Activated CD4-positive, CD25-positive, alpha-beta regulatory T cell treated with anti-CD3 and anti-CD28 coated beads, Interleukin-2, amount 50 U/mL, for 24 hours (primary cell): Measurements from ENCODE around the gene AHDC1.
"Not testable (repeated sequence)": the region's sequence is repeated elsewhere in the genome, so short reads cannot be mapped to it uniquely, and the experiment has no call there.

ENCODE experiments used
- ATAC-seq, 2 donors: fragments of 150-1000 bp; cut with Tn5 transposase; one replicate each; pipeline ENCODE4 v1.10.0; 2021; ENCODE audit warnings: mild to moderate bottlenecking in 1 of 2, moderate library complexity in 1 of 2

AHDC1 gene

GRCh38 chr1:27562021-27562420, 41.9 kb downstream of the AHDC1 start:
- ATAC-seq: no peak

DNA sequence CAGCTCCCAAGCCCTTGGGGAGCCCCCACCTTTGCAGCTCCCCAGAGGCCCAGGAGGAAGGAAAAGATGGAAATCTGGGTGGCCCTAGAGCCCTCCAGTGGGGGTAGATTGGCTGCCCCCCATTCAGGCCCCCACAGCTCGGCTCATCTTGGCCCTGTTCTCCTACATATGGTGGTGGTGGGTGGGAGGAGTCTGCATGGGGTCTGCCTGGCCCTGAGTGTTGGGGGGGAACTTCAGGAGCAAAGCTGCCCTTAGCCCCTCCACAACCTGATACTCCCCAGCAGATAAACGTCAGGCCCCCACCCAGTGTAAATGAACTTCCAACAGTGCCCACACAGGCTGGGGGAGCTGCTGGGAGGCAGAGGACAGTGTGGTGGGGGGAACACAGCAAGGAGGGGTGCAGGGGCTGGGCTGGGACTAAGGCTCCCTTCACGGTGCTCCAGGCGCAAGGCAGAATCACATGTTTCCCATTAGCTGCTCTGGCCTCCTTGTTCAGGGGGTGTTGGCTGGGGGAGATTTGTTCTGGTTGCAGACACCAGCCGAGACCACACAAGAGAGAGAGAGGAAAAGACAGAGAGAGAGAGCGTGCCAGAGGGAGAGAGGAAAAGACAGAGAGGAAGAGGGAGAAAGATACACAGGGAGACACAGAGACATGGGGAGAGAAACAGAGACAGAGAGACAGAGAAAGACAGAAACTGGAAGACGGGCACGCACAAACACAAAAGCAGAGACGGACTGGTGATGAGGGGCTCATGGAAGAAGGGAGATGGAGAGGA, 42.6 kb downstream of the AHDC1 start:
- no peak for ATAC-seq

- ATAC-seq: no peak
These were observed 43.4 kb downstream of the AHDC1 start for GRCh38 chr1:27560268-27561123.

DNA sequence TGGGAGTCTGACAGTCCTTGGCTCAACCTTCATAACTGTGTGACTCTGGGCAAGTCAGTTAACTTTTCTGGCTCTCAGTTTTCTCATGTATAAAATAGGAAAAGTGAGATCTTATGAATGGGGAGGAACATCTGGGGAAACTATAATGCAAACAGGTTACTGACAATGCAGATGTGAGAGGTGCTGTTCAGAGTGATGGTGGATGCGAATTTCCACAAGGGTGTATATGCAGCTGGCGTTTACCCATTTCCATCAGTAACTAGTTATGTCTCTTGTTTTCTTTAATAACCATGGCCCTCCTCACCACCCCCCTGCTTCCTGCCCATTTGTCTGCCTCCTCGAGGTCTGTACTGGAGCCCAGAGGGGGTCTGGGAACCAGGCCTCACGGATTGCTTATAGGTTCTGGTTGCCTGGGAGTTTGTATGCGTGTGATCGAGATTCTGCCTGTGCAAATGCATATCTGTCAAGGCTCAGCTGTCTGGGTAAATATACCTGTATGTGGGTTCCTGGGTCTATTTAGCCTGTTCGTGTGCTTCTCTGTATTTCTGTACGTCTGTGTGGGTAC, 44.4 kb downstream of the AHDC1 start:
- no peak for ATAC-seq

DNA sequence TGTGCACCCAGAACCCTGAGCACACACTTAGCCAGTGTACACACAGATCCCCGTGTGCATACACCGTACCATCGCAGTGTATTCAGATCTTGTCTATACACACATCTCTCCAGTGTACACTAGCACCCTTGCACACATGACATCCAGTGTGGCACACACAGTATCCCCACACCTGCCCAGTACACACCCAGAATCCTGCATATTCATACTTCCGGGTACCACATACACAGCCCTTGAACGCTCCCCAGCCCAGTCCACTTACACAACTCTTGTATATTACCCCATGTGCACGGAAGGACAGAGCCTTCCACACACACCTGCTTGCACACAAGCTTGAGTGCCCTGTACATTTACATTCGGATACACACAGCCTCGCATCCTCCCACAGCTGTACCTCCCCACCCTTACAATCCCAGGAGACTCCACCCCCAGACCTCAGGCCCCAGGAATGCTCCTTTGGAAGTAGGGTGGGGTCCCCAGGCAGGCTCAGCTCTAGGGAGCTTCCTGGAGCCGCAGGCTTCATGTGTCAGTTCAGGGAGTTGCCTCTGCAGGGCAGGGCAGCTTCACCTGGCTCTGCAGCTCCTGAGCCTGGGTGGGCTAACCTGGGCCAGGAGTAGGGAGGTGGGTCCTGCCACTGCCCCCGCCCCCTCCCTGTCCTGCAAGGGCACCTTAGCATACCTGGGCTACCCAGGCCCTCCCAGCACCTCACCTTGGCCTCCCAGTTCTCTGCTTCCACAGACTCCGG, 46.2 kb downstream of the AHDC1 start:
- ATAC-seq: no peak

GRCh38 chr1:27556781-27557595, 47.0 kb downstream of the AHDC1 start:
- peak; percentile 73 to 81 for ATAC-seq

DNA sequence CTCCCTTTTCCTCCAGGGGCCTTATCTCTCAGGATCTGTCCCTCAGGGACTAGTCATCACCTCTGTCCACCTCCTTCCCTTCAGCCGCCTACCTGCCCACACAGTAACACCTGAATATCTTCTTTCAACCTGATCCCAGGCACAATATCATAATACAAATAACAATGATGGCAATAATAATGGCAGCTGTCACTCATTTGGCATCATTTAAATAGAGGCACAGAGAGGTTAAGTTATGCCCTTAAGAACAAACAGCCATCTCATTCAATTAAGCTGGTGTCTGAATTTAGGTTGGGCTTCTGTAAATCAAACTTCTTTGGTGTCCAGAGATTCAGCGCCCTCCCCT, 47.5 kb downstream of the AHDC1 start:
- ATAC-seq: no peak

GRCh38 chr1:27555700-27556424, 48.1 kb downstream of the AHDC1 start:
- peak in 1 of 2 donors; percentile 33 for ATAC-seq

DNA sequence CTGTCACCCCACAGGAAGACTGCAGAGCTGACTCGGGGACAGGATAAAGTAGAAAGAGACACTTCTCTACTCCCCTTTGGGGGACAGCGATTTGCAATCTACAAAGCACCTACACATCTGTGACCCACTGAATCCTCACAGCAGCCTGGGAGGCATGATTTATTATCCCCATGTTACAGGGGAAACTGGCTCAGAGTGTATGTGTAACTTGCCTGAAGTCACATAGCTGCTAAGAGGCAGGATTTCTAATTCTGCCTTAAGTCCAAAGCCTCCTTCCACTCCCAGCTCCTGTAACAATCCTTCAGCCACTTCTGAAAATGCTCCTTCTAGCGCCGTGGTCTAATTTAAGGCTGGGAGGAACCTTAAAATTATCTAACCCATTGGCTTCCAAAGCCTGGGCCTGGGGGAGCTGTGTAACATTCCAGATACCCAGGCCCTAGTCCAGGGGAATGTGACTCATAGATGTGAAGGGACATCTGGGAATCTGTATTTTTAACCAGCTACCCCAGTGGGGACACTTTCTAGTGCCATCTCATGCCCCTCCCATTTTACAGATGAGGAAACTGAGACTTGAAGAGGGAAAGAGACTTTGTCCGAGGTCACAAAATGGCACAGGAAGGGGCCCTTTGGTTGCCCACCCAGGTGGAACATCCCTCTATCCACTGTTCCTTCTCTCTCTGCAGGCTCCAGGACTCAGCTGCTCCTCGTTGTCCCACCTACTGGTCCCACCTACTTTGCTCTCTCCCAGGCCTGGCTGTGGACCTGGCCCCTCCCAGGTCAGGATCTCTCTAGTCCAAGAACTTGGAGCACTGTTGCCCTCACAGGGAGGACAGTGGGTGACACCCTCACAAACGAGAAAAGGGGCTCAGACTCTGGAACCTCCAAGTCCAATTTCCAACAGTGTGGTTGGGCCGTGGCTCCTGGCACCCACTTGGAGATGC, 48.9 kb downstream of the AHDC1 start:
- ATAC-seq: no peak

DNA sequence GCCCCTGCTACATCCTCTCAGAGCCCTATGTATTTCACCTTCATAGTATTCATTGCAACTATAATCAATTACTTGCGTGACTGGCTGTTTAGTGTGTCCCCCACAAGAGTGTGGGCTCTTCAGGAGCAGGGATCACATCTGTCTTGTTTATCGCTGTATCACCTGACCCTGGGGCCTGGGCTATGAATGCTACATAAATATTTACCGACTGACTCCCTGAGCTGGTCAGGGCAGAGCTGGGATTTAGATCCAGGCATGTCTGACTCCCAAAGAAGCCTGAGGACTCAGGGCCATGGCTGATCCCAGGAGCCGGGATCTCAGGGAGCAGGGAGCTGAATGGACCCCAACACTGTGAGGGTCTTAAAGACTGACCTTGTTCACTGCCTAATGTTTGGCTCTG, 49.7 kb downstream of the AHDC1 start:
- no peak for ATAC-seq

GRCh38 chr1:27553823-27554222, 50.1 kb downstream of the AHDC1 start:
- ATAC-seq: not testable (repeated sequence)

DNA sequence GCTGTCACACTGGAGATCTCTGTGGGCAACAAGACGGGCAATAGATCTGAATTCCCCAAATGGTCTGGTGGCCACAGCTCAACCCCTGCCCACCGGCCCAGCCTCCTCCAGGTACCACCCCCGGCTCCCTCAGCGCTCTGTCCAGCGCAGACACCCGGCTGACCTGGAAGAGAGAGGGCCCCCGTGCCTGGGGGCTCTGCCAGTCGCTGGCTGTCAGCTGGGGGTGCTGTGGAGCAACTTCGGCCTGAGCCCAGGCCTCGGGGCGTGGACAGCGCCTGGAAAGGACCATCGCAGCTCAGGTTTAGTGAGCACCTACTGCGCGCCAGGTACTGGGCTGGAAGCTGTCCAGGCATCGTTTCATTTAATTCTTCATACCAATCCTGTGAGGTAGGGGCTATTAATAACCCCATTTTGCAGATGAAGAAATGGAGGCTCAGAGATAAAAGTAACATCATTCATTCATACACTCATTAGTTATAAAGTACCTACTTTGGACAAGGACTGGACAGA, 51.0 kb downstream of the AHDC1 start:
- ATAC-seq: no peak

- ATAC-seq: no peak
These were observed 52.0 kb downstream of the AHDC1 start for GRCh38 chr1:27551953-27552312.

GRCh38 chr1:27551170-27551952, 52.6 kb downstream of the AHDC1 start:
- no peak for ATAC-seq

GRCh38 chr1:27550510-27551169, 53.3 kb downstream of the AHDC1 start:
- no peak for ATAC-seq

GRCh38 chr1:27549807-27550408, 54.0 kb downstream of the AHDC1 start:
- ATAC-seq: no peak

- no peak for ATAC-seq
These were observed 54.9 kb downstream of the AHDC1 start for GRCh38 chr1:27548858-27549719.
